Loucy (cell line): ENCODE data around the gene CLDN9.
"Not testable (repeated sequence)": the region's sequence is repeated elsewhere in the genome, so short reads cannot be mapped to it uniquely, and the experiment has no call there.

Experiments used
- H2AFZ ChIP-seq: fragments of 200-600 bp; sonication (generic); 2 replicates; pipeline ENCODE4 v1.6.0; 2016; ENCODE audit warnings: antibody characterized with exemption, mild to moderate bottlenecking, low read length, moderate library complexity
- H3F3A ChIP-seq: fragments of 200-600 bp; 2 replicates; pipeline ENCODE4 v1.6.0; 2016; ENCODE audit warnings: antibody characterized with exemption, low read depth, mild to moderate bottlenecking
- H3K27me3 ChIP-seq: fragments of 200-600 bp; sonication (generic); 2 replicates; pipeline ENCODE4 v1.6.1; 2014; ENCODE audit warnings: low read length, mild to moderate bottlenecking; ENCODE audit not compliant: insufficient read depth, poor library complexity, severe bottlenecking
- H3K36me3 ChIP-seq: fragments of 200-600 bp; sonication (generic); 2 replicates; pipeline ENCODE4 v1.6.1; 2016; ENCODE audit warnings: low read length; ENCODE audit not compliant: insufficient read depth
- H3K4me1 ChIP-seq: fragments of 200-600 bp; sonication (generic); 2 replicates; pipeline ENCODE4 v1.5.1; 2014; ENCODE audit warnings: low read length, mild to moderate bottlenecking; ENCODE audit not compliant: insufficient read depth, poor library complexity, severe bottlenecking
- H3K4me2 ChIP-seq: fragments of 200-600 bp; sonication (generic); 2 replicates; pipeline ENCODE4 v1.6.0; 2014; ENCODE audit warnings: antibody characterized with exemption, low read length, low read depth, mild to moderate bottlenecking; ENCODE audit not compliant: poor library complexity, severe bottlenecking
- H3K4me3 ChIP-seq: fragments of 200-600 bp; sonication (generic); 2 replicates; pipeline ENCODE4 v1.5.1; 2014; ENCODE audit warnings: low read length, mild to moderate bottlenecking, mixed read lengths; ENCODE audit not compliant: poor library complexity, severe bottlenecking
- H3K79me2 ChIP-seq: fragments of 200-600 bp; sonication (generic); 2 replicates; pipeline ENCODE4 v1.6.1; 2014; ENCODE audit warnings: low read length; ENCODE audit not compliant: insufficient read depth
- H3K9ac ChIP-seq: fragments of 200-600 bp; sonication (generic); 2 replicates; pipeline ENCODE4 v1.6.0; 2014; ENCODE audit warnings: mild to moderate bottlenecking, low read depth, low read length, moderate library complexity; ENCODE audit not compliant: poor library complexity, severe bottlenecking
- H3K9me2 ChIP-seq: fragments of 200-600 bp; sonication (generic); replicated peaks from 2 replicates; pipeline ENCODE4 v1.6.1; 2016; ENCODE audit warnings: low read depth, low read length, mixed read lengths
- H3K9me3 ChIP-seq: fragments of 200-600 bp; sonication (generic); 2 replicates; pipeline ENCODE4 v1.6.1; 2014; ENCODE audit warnings: mild to moderate bottlenecking, antibody characterized with exemption, low read length, low read depth; ENCODE audit not compliant: insufficient read depth
- H4K20me1 ChIP-seq: fragments of 200-600 bp; sonication (generic); 2 replicates; pipeline ENCODE4 v1.6.0; 2014; ENCODE audit warnings: antibody characterized with exemption, low read length, mild to moderate bottlenecking; ENCODE audit not compliant: insufficient read depth, poor library complexity, severe bottlenecking
- EZH2phosphoT487 ChIP-seq: fragments of 200-600 bp; IDR thresholded peaks from 2 replicates; pipeline ENCODE4 v1.6.1; 2018; ENCODE audit warnings: antibody characterized with exemption, mild to moderate bottlenecking, moderate library complexity, borderline replicate concordance
- TF ChIP-seq, protein P1 (sequence below): fragments of 200-600 bp; sonication (generic); conservative IDR thresholded peaks from 2 replicates; pipeline ENCODE4 v1.5.1; 2014; ENCODE audit warnings: mild to moderate bottlenecking, antibody characterized with exemption, low read length

Gene CLDN9

DNA sequence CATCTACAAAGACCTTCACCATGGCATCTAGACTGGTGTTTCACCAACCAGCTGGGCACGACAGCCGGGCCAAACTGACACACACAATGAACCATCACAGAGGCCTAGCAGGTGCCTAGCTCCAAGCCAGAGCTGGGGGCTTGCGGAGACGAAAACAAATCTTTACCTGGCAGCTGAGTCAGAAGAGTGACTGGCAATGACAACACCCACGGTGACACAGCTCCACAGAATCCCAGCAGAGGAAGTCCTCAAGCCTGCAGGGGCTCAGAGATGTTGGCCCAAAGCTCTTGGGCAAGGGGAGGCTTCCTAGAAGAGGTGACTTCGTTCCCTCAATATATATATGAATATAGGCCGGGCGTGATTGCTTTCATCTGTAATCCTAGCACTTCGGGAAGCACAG lies 38.8 kb downstream of the CLDN9 start:
- H3K36me3 ChIP-seq: no peaks in the 10 kb centered on the region
- H3K4me1 ChIP-seq: no peaks in the 10 kb centered on the region

DNA sequence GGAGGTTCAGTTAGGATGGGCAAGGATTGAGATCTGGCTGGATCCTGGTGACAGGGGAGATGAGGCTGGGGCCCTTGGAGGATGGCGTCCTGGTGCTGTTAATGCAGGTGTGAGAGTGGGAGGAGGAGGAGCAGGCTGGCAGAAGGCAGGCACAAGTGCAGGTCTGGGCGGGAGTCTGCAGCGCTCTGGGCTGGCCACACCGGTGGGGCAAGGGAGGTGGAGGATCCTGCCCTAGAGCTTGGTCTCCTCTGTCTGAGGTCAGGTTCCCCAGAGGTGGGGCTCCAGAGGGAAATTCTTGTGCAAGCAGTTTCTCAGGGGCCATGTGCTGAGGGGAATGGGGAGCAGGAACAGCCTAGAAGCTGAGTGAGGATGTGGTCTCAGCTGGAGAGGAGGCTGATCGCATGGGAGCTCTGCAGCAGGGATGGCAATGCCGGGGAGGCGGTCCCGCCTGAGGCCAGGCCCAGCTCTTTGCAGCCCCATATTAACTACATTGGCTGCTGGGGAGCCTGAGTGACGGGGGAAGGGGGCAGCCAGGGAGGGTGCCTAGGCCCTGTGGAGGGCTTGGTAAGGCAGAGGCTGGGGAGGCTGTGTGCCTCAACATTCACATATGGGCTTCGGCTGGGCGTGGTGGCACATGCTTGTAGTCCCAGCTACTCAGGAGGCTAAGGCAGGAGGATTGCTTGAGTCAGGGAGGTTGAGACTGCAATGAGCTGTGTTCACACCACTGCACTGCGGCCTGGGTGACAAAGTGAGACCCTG lies 40.0 kb downstream of the CLDN9 start:
- not testable (repeated sequence) for H3F3A ChIP-seq, H2AFZ ChIP-seq, H3K4me1 ChIP-seq, H3K36me3 ChIP-seq, H3K9me3 ChIP-seq, H3K4me3 ChIP-seq, H3K79me2 ChIP-seq, H3K9me2 ChIP-seq, H3K4me2 ChIP-seq, H3K27me3 ChIP-seq, H4K20me1 ChIP-seq, H3K9ac ChIP-seq

More for the DNA sequence above, 38.8 kb downstream of the CLDN9 start:
- H3K9ac ChIP-seq: no peak overlapping the region
- H3K9me3 ChIP-seq: no peaks in the 10 kb centered on the region
- H3K9me2 ChIP-seq: no peaks in the 10 kb centered on the region
- H3K79me2 ChIP-seq: no peaks in the 10 kb centered on the region
- TF ChIP-seq, protein P1, sequence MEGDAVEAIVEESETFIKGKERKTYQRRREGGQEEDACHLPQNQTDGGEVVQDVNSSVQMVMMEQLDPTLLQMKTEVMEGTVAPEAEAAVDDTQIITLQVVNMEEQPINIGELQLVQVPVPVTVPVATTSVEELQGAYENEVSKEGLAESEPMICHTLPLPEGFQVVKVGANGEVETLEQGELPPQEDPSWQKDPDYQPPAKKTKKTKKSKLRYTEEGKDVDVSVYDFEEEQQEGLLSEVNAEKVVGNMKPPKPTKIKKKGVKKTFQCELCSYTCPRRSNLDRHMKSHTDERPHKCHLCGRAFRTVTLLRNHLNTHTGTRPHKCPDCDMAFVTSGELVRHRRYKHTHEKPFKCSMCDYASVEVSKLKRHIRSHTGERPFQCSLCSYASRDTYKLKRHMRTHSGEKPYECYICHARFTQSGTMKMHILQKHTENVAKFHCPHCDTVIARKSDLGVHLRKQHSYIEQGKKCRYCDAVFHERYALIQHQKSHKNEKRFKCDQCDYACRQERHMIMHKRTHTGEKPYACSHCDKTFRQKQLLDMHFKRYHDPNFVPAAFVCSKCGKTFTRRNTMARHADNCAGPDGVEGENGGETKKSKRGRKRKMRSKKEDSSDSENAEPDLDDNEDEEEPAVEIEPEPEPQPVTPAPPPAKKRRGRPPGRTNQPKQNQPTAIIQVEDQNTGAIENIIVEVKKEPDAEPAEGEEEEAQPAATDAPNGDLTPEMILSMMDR: no peak
- no peak for TF ChIP-seq EZH2phosphoT487
- no peaks in the 10 kb centered on the region for H3K27me3 ChIP-seq
- H4K20me1 ChIP-seq: no peaks in the 10 kb centered on the region
- no peak overlapping the region for H3K4me2 ChIP-seq
- no peaks in the 10 kb centered on the region for H3F3A ChIP-seq
- no peak overlapping the region for H3K4me3 ChIP-seq
- H2AFZ ChIP-seq: no peak overlapping the region

DNA sequence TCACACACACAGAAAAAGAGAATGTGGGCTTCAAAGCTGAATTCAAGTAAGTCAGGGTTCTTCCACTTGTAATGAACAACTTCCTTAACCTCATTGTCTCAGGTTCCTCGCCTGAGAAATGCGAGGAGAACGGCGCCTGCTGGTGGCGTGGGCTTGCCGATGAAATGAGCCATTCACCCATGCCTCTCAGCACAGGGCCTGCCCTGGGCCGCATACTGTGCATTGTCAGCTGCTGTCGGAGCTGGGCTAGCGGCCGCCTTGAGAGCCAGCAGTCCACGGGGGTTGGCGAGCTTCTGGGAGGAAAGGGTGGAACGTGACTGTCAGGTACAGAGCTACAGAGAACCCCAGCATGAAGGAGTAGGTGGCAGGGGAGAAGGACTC lies 40.6 kb downstream of the CLDN9 start:
- not testable (repeated sequence) for H3K27me3 ChIP-seq, H3K4me1 ChIP-seq, H3K9ac ChIP-seq

DNA sequence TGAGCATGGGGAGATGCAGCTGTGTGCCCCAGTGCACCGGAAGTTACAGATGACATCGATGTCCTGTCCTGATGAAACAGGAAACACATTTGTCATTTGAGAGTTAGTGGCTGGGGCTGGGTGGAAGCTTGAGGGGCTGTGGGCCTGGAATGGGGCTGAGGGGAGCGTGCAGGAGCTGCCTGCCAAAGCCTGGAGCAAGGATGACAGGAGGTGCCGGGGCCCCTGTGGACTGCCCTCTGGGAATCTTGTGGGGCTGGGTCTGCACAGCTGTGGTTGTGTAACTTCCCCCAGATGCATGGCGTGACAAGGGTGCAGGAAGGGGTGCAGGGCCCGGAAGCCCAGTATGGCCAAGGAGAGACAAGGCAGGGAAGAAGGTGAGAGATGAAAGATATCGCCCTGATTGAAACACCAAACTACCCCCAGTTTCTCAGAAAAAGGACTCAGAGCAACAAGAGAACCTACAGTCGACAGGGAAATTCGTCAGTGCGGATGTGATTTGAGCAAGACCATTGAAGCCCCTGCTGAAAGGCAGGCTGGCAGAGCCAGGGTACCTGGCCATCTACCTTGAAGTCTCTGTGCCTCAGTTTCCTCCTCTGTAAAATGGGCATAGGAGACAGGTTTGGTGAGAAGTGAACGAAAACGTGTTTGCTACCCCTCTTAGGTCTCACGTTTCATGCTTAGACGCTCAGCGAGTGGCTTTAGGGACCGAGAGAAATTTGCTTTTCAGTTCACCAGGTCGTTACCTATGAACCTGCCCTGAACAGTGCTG lies 42.4 kb downstream of the CLDN9 start:
- peaks cover 18% of the 10 kb centered on the region; the same call in 1 of the 2 replicates for H3K79me2 ChIP-seq

More for the DNA sequence above, 40.6 kb downstream of the CLDN9 start:
- not testable (repeated sequence) for H3K9me3 ChIP-seq, H3K4me3 ChIP-seq, H3K4me2 ChIP-seq, H4K20me1 ChIP-seq, H3F3A ChIP-seq, H3K9me2 ChIP-seq, H2AFZ ChIP-seq, H3K36me3 ChIP-seq
- peaks cover 12% of the 10 kb centered on the region; the same call in 1 of the 2 replicates for H3K79me2 ChIP-seq

DNA sequence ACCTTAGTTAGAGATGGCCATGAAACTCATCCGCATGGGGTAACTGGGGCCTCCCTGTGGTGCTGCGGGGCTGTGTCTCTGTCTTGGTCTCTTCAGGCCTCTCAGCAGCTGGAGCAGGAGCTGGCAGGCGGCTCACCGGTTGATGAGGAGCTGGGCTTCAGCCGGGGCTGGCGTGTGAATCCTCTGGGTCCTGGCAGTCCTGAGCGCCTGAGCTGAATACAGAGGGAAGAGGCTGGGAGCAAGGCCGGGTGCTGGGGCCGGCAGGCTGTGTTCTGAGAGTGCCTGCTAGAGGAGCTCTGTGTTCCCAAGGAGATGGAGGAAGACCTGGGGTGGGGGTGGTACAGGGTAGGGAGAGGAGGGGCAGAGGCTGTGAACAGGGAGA lies 43.0 kb downstream of the CLDN9 start:
- H3K27me3 ChIP-seq, H3K9me2 ChIP-seq, H3K4me3 ChIP-seq, H3K9me3 ChIP-seq, H2AFZ ChIP-seq, H3K9ac ChIP-seq, H3K4me2 ChIP-seq, H3K36me3 ChIP-seq, H3F3A ChIP-seq, H4K20me1 ChIP-seq: not testable (repeated sequence)
- H3K4me1 ChIP-seq: peaks cover 10% of the 10 kb centered on the region
- H3K79me2 ChIP-seq: peaks cover 18% of the 10 kb centered on the region; the same call in 1 of the 2 replicates

More for the DNA sequence above, 42.4 kb downstream of the CLDN9 start:
- Histone ChIP-seq H3K9me2 (no peaks in the 10 kb centered on the region), H4K20me1 (peaks cover 8% of the 10 kb centered on the region), H2AFZ (no peak overlapping the region), H3K9ac (no peak overlapping the region), H3K4me2 (no peak overlapping the region), H3K4me3 (no peak overlapping the region), H3K4me1 (peaks cover 10% of the 10 kb centered on the region), H3F3A (no peaks in the 10 kb centered on the region), H3K36me3 (no peaks in the 10 kb centered on the region), H3K9me3 (no peaks in the 10 kb centered on the region), H3K27me3 (no peaks in the 10 kb centered on the region)
- TF ChIP-seq EZH2phosphoT487: no peak
- TF ChIP-seq, protein P1: no peak
